ACC112 (cell line): ENCODE results near the gene C4BPA.

Experiments used
- H2AFZ ChIP-seq: fragments of 200-600 bp; sonication (generic); one replicate; pipeline ENCODE4 v1.6.0; 2017; ENCODE audit warnings: antibody characterized with exemption, low read length; ENCODE audit not compliant: unreplicated experiment
- H3K27ac ChIP-seq: fragments of 200-600 bp; sonication (generic); 2 replicates; pipeline ENCODE4 v1.5.1; 2014; ENCODE audit warnings: low read depth, mild to moderate bottlenecking, antibody characterized with exemption, low read length, moderate library complexity
- H3K27me3 ChIP-seq: fragments of 200-600 bp; sonication (generic); 2 replicates; pipeline ENCODE4 v1.6.1; 2014; ENCODE audit warnings: mild to moderate bottlenecking, antibody characterized with exemption, low read length, moderate library complexity, mixed read lengths; ENCODE audit not compliant: insufficient read depth
- H3K36me3 ChIP-seq: fragments of 200-600 bp; sonication (generic); 2 replicates; pipeline ENCODE4 v1.6.1; 2016; ENCODE audit warnings: mild to moderate bottlenecking, antibody characterized with exemption, low read length, moderate library complexity, mixed read lengths; ENCODE audit not compliant: insufficient read depth
- H3K4me1 ChIP-seq: fragments of 200-600 bp; sonication (generic); one replicate; pipeline ENCODE4 v1.6.1; 2016; ENCODE audit warnings: low read length, mixed read lengths; ENCODE audit not compliant: insufficient read depth, unreplicated experiment, control insufficient read depth
- H3K4me3 ChIP-seq: fragments of 200-600 bp; sonication (generic); 2 replicates; pipeline ENCODE4 v1.5.1; 2014; ENCODE audit warnings: mild to moderate bottlenecking, low read depth, low read length
- H3K79me2 ChIP-seq: fragments of 200-600 bp; sonication (generic); one replicate; pipeline ENCODE4 v1.6.0; 2016; ENCODE audit warnings: low read length; ENCODE audit not compliant: control insufficient read depth, unreplicated experiment, insufficient read depth

The C4BPA gene

GRCh38 chr1:207064561-207064960 is 39.5 kb upstream of the C4BPA start:
- Histone ChIP-seq H3K27ac (no peak overlapping the region), H3K27me3 (no peaks in the 10 kb centered on the region), H3K4me1 (no peaks in the 10 kb centered on the region), H3K4me3 (no peak overlapping the region), H3K36me3 (no peaks in the 10 kb centered on the region), H2AFZ (no peak overlapping the region), H3K79me2 (no peaks in the 10 kb centered on the region)

- Histone ChIP-seq H3K36me3 (no peaks in the 10 kb centered on the region), H3K4me3 (no peak overlapping the region), H3K27ac (no peak overlapping the region), H3K79me2 (no peaks in the 10 kb centered on the region), H3K4me1 (no peaks in the 10 kb centered on the region), H3K27me3 (no peaks in the 10 kb centered on the region), H2AFZ (no peak overlapping the region)
Observed at GRCh38 chr1:207067185-207067584, 36.8 kb upstream of the C4BPA start.

GRCh38 chr1:207067665-207068064 is 36.4 kb upstream of the C4BPA start:
- Histone ChIP-seq H2AFZ (no peak overlapping the region), H3K27me3 (no peaks in the 10 kb centered on the region), H3K79me2 (no peaks in the 10 kb centered on the region), H3K36me3 (no peaks in the 10 kb centered on the region), H3K4me3 (no peak overlapping the region), H3K27ac (no peak overlapping the region), H3K4me1 (no peaks in the 10 kb centered on the region)

DNA sequence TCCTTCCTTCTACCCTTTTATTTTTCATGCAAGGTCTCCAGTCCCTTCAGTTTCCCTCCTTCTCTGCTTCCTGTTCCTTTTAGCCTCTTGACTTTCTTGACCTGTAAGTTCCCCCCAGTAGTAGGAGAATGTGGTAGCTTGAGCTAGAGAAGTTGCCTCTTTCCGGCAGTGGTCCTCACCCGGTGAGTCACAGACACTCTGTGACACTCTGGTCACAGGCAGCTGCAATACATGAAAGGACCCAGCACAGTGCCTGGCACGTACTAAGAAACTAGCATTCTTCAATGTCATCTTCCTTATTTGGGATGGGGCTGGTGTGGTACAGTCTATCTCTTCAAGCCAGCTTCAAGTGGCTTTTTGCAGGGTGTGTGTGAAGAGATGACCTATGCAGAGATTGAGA is 35.0 kb upstream of the C4BPA start:
- no peak overlapping the region for H2AFZ ChIP-seq
- no peaks in the 10 kb centered on the region for H3K27me3 ChIP-seq
- H3K27ac ChIP-seq: no peak overlapping the region
- no peaks in the 10 kb centered on the region for H3K4me1 ChIP-seq
- no peaks in the 10 kb centered on the region for H3K36me3 ChIP-seq
- H3K4me3 ChIP-seq: no peak overlapping the region
- no peaks in the 10 kb centered on the region for H3K79me2 ChIP-seq

- Histone ChIP-seq H3K4me1 (no peaks in the 10 kb centered on the region), H3K4me3 (no peak overlapping the region), H3K79me2 (no peaks in the 10 kb centered on the region), H3K27me3 (no peaks in the 10 kb centered on the region), H3K27ac (no peak overlapping the region), H3K36me3 (no peaks in the 10 kb centered on the region), H2AFZ (no peak overlapping the region)
Observed at GRCh38 chr1:207069858-207070506, 34.1 kb upstream of the C4BPA start.

GRCh38 chr1:207070811-207071210 is 33.2 kb upstream of the C4BPA start:
- Histone ChIP-seq H3K4me3 (no peak overlapping the region), H3K4me1 (no peaks in the 10 kb centered on the region), H2AFZ (no peak overlapping the region), H3K36me3 (no peaks in the 10 kb centered on the region), H3K27me3 (no peaks in the 10 kb centered on the region), H3K27ac (no peak overlapping the region), H3K79me2 (no peaks in the 10 kb centered on the region)

DNA sequence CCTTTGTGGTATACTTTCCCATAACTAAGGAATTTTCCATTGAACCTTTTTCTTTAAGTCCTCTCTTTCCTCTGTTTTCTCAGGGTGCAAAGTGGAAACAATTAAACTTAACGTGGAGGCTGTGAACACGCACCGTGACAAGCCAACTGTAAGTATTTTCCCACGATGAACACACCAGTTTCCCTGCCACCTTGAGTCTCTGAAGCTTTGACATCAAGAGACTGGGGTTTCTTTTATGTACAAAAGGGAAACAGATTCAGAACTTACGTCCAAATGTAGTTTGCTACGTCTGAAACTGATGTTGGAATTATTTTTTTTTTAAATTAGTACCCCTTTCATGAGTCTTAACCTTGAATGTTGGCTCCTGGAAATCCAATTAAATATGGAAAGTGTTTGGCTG is 32.6 kb upstream of the C4BPA start:
- H3K27me3 ChIP-seq: no peaks in the 10 kb centered on the region
- H3K4me3 ChIP-seq: no peak overlapping the region
- no peak overlapping the region for H3K27ac ChIP-seq
- no peaks in the 10 kb centered on the region for H3K36me3 ChIP-seq
- no peaks in the 10 kb centered on the region for H3K4me1 ChIP-seq
- no peak overlapping the region for H2AFZ ChIP-seq
- no peaks in the 10 kb centered on the region for H3K79me2 ChIP-seq

- no peaks in the 10 kb centered on the region for H3K27me3 ChIP-seq
- no peak overlapping the region for H3K27ac ChIP-seq
- no peak overlapping the region for H3K4me3 ChIP-seq
- H2AFZ ChIP-seq: no peak overlapping the region
- H3K4me1 ChIP-seq: no peaks in the 10 kb centered on the region
- no peaks in the 10 kb centered on the region for H3K36me3 ChIP-seq
- no peaks in the 10 kb centered on the region for H3K79me2 ChIP-seq
Observed at GRCh38 chr1:207072233-207072632, 31.8 kb upstream of the C4BPA start.

DNA sequence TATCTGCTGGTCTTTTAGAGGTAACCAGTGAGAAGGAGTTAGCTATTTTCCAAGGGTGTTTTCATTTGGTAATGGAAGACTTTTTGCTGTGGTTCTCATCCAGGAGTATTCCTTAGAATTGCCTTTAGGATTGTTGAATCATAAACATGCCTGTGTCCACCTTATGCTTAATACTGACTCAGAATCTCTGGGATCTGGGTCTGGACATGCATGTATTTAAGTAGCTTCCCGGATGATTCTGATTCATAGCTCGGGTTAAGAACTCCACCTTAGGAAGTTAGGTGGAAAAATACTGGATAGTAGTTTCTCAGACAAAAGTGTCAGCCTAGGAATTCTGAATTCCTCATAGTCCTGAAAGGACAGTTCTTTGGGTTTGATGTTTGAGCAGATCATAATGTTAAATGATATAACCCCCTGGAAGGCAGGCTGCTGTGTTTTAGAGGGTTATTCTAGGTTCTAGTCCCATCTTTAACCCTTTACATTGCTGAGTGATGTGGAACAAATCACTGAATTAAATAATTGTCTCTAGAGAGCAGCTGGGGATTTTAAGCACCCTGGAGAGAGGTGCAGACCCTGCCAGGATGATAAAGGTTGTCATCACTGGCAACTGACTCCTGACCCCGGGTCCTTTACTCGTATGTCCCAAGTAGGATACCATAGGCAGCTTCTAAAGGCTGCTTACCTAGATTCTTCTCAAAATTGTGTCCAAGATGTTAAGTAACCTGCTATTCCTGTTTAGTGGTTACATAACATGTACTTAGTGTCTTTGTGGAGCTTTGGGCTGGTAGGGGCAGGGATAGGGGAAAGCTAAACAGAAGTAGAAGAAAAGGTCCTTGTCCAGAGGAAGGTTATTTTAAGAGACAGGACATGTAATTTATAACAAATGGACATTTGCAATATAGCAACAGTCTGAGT is 29.9 kb upstream of the C4BPA start:
- Histone ChIP-seq H3K4me1 (no peaks in the 10 kb centered on the region), H2AFZ (no peak overlapping the region), H3K36me3 (no peaks in the 10 kb centered on the region), H3K79me2 (no peaks in the 10 kb centered on the region), H3K27me3 (no peaks in the 10 kb centered on the region), H3K4me3 (no peak overlapping the region), H3K27ac (no peak overlapping the region)

DNA sequence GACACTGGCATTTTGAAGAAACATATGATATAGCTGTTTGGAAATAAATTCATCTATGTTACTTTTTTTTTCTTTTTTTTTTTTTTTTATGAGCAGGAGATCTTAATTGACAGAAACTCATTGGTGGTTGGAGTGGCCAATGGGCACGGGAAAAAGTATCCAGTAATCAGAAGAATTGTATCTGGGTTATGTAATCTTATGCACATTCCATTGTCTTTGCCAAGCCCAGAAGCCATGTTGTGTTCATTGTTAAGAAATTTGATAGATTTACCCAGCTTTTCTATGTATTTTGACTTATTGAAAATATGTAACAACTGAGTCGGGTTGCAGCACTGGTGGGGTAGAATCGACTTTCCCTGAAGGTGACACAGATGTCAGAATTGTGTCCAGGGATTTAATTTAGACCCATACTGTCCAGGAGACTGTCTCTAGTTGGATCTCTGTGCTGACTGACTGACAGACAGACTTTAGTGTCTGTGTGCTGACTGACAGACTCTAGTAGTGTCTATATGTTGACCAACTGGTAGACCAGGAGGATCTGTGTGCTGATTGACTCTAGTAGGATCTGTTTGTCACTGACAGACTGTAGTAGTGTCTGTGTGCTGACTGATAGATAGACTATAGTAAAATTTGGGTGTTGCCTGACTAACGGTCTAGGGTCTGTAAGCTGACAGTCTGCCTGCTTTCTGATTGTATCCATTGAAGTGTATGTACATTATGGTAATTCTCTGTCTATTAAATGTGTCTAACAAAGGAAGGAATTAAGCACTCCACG is 27.7 kb upstream of the C4BPA start:
- no peak overlapping the region for H2AFZ ChIP-seq
- no peaks in the 10 kb centered on the region for H3K36me3 ChIP-seq
- H3K4me3 ChIP-seq: no peak overlapping the region
- no peaks in the 10 kb centered on the region for H3K4me1 ChIP-seq
- H3K27me3 ChIP-seq: 0 out of 2 replicates have a peak, but pooled peaks cover under 1% of the 10 kb centered on the region
- H3K79me2 ChIP-seq: no peaks in the 10 kb centered on the region
- no peak overlapping the region for H3K27ac ChIP-seq
